SHP77 (cell line): ENCODE measurements around the gene ISYNA1.

Experiments
- DNase-seq, 2 experiments: peaks; one replicate each; lab custom pipeline; 2025; lab: John Stamatoyannopoulos, UW

Gene ISYNA1

GRCh38 chr19:18431351-18432197 is 6.4 kb downstream of the ISYNA1 start:
- DNase-seq, result no peak

DNA sequence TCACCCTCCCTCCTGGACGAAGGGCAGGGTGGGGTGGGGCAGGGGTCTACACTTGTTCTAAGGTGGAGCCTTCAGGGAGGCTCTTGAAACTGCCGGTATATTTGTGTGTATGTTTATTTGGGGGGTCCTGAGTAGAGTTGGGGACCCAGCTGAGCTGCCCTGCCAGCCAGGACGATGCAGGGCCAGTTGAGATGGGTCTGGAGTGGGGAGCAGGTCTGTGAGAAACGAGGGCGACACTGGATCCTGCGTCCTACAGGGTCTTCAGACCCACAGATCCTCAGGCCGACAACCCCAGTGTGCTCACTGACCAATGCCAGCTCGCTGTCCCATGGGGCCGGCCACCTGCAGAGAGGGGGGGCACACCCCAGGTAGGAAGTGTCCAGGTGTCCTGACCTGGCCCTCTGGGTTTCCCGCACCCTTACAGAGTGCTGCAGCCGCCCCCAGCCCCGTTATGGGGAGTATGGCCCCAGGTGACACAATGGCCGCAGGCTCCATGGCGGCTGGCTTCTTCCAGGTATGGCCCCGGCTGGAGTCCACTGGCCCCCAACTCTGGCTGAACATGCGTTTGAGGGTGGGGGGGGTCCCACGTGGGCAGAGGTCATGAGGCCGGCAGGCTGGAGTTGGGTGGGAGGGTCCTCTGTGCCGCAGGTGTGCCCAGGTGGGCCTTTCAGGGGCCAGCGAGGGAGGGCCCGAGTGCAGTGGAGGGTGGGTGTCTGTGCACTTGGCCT is 7.4 kb downstream of the ISYNA1 start:
- no peak for DNase-seq

DNA sequence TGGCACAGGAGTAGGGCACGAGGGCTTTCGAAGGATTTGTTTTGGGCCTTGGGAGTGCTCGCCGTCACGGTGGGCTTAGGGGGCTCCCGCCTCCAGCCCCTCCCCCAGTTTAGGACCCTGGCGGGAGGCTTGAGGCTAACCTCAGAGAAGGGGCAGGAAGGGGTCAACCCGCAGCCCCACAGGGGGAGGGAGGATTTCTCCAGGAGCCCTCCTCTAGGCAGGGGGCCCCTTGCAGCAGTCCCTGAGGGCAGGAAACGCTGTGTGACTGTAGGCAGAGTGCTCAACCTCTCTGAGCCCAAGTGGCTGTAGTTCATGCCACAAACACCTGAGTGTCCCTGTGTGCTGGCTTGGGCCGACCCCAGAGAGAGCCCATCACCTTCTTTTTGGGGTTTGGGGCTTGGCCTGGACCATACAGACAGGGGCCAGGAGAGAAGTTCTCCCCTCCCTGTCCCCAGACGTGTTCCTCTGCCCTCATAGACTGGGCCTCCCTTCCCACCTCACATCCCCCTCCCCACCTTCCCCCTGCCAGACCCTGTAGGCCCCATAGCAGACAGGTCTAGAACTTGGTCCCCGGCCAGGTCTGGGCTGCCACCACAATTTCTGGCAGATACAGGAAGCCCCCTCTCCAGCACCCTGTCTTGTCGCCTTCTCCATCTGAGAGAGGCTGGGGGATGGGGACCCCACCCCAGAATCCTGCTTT is 8.1 kb downstream of the ISYNA1 start:
- DNase-seq, result no peak

DNA sequence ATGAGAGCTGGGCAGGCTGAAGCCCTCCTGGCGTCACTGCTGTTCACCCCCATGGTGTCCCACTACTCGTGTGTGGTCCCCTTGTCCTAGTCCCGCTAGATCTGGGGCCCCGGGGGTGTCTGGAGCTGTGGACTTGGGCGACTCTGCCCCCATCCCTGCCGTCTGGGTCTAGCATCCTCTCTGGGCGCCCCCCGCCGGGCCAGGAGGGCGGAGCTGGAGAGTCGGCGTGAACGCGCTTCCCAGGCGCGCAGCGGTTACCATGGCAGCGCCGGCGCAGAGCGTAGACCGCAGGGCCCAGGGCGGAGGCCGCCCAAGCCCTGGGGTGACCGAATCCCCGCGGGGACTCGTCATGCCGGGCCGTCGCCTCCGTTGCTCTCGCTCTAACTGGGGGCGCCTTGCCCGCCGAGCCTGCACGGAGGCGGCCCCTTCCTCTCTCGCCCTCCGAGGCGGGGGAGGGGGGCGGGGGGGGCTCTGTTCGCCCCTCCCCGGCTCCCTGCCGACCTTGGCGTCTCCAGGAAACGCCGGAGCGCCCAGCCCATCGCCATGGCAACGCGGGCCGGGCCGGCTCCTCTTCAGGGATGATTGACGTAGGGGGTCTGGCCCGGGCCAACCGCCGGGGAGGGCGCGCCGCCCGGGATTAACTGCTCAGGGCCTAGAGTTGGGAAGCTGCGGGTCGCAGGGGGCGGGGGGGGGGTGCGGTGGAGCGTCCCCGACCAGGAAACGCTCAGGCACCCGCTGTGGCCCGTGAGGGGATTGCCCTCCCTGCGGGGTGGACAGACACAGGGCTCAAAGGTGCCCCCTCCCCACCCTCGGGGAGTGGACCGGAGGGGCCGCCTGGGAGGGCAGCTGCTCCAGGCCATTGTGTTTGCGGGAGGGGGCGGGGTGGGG is 8.9 kb downstream of the ISYNA1 start:
- DNase-seq, result peak in 1 of 2 experiments; percentile 58

GRCh38 chr19:18428173-18428786 is 9.7 kb downstream of the ISYNA1 start:
- DNase-seq, result no peak

DNA sequence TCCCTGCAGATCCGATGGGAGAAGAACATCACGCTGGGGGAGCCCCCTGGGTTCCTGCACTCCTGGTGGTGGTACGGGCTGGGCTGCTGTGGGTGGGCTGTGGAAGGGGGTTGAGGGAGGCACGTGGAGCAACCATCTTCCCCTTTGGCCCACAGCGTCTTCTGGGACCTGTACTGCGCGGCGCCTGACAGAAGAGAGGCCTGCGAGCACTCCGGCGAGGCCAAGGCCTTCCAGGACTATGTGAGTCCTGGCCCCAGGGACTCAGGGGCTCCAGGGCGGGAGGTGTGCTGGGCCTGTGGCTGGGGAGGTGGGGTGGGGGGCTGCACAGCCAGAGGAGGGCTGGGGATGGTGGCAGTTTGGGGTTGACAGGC is 10.2 kb downstream of the ISYNA1 start:
- no peak for DNase-seq

GRCh38 chr19:18427080-18427742 is 10.7 kb downstream of the ISYNA1 start:
- no peak for DNase-seq

GRCh38 chr19:18426416-18426767 is 11.5 kb downstream of the ISYNA1 start:
- no peak for DNase-seq

- no peak for DNase-seq
Observed at GRCh38 chr19:18425515-18426415, 12.2 kb downstream of the ISYNA1 start.

DNA sequence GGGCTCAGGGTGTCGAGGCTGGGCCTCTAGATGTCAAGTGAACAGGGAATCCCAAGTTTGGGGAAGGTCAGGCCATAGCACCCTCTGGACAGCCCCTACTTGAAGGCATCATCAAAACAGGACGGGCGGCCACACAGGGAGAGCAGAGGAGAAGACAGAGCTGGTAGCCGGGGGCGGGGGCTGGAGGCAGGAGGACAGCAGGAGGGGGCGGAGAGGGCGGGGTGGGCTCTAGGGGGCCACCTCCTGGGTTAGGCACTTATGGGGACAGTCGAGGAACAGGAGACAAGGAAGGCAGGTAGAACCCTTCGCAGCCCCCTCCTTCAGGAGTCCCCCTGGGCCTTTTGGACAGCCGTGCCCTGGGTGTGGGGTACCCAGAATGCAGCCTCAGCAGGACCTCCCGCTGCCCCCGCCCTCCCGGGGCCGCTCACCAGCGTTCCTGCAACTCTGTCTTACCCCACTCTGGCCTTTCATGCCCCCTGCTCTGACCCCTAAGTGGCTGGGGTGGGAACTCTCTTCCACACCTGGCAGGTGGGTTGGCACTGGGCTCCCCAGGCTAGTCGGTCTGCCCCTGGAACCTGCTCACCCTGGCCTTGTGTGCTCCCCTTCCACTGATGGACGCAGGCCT is 12.9 kb downstream of the ISYNA1 start:
- DNase-seq, result no peak

- no peak for DNase-seq
Observed at GRCh38 chr19:18424122-18424889, 13.6 kb downstream of the ISYNA1 start.

- no peak for DNase-seq
Observed at GRCh38 chr19:18423258-18424020, 14.5 kb downstream of the ISYNA1 start.

GRCh38 chr19:18422530-18423191 is 15.3 kb downstream of the ISYNA1 start:
- no peak for DNase-seq

DNA sequence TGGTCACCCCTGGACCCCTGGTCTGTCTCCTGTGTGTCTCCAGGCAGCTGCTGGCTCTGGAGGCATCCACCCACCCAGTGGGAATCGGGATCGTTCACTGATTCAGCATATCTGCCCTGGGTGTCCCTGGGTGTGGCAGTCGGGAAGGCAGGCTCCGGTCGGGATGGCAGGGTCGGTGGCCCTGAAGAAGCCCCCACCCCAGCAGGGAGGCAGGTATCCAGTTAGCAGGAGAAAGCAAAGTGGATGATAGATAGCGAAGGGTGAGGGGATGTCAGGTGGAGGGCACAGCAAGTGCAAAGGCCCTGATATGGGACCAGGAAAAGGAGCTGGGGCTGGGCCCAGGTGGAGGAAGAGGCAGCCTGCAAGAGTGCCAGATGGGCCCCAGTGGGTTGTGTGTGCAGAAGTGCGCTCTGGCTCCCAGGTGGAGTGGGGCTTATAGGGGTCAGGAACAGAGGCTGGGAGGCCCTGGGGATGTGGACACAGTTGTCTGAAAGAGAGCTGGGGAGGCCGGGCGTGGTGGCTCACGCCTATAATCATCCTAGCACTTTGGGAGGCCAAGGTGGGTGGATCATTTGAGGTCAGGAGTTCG is 16.5 kb downstream of the ISYNA1 start:
- DNase-seq, result no peak

DNA sequence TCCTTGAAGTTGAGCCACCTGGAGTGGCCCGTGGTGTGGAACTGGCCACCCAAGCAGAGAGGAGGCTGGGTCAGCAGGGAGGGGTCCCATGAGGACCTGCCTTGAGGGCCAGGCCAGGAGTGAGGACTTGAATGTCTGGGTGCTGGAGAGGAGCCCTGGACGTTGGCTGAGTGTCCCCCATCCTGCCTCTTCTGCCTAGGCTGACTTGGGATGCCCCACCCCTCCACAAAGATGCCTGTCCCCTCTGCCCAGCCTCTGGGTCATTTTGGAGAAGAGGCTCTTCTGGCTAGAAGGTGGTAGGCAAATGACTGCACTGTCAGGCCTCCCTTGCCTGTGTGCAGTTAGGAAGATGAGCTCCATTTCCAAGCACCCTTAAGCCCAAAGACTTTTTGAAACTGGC is 17.0 kb downstream of the ISYNA1 start:
- no peak for DNase-seq

- DNase-seq, result peak in 1 of 2 experiments; percentile 31
Observed at GRCh38 chr19:18419699-18420460, 18.1 kb downstream of the ISYNA1 start.
